Myometrial cell (primary cell): Measurements from ENCODE around the gene AFAP1L1. TPM values are rescaled to one million over a fixed set of nuclear protein-coding genes. Genes with fewer than 3 reads are reported as not detected.

Experiments used
- total RNA-seq: library from RNA; depleted of rRNA; stranded (reverse); fragments of >200 nt; gene quantifications from 2 replicates; pipeline ENCODE4 v1.2.3, GENCODE V29; 2015

Gene AFAP1L1
- total RNA-seq = 5.1 and 11.2 TPM in 2 replicates

DNA sequence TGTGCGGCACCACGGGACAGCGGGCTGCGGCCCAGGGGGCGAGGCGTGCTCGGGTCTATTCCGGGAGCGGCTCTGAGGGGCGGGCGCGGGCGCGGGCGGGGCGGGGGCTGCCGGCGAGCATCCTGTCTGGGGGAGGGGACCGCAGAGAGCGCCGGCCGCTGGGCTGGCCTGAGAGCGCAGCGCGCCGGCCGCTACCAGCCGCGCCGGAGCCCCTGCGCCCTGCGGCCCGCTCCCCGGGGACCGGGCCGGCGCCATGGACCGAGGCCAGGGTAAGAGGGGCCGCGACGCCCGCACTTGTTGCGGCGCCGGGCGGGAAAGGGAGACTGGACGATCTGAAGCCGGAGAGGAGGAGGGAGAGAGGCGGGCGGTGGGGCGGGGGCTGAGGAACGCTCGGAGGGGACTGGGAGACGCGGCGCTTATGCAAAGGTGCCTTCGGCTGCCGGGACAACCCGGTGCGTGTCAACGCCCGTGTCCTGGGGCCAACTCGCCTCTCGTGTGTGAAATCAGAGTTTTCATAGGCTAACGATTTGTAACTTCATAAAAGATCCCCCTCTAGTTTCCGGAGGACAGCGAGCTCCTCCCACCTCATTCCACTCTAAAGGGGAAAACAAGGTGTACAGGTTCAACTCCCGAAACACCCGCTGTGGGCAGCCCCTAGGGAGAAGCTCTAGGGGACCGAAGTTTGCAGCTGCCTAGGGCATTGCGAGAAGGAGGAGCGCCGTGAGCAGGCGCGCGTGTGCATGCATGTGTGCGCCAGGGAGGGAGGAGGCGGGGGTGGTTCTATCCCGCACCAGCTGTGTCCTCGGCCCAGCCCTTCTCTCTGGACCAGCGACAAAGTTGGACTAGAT, at the start of gene AFAP1L1:
Gene AFAP1L1, plus strand, starts transcription at position 144 of the 848 bp plus-strand sequence. Its CDS starts 110 bp downstream, at position 254.

DNA sequence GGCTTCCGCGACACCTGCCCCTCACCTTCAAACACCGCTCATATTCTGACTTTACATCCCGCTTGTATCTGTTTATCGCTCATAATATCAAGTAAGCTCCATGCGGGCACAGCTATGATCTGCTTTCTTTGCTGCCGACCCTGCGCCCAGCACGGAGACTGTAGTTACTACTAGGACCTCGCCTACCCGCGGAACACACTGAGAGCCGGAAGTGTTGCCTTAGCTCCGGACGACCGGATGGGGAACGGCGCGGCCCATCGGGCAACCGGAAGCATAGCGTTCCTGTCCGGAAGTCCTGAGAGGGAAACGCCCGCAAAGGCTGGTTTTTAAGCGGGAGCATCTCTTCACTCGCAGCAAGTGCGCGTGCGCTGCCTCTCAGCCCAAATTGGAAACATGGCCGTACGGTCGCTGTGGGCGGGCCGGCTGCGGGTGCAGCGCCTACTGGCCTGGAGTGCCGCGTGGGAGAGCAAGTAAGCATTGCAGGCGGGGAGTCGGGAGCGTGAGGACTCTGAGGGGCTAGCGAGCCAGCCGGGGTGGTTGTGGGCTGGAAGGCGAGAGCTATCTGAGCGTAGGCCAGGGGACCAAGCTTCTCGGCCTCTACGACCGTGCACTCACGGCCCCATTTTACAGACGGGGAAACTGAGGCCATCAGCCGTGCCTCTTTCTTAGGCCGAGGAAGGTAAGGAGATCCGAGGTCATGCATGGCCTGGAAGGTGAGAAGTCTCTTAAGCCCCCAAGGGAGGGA, 73.7 kb downstream of the AFAP1L1 start, which contains the start of gene GRPEL2:
Gene GRPEL2, plus strand, starts transcription at position 353 of the 745 bp plus-strand sequence. Its CDS starts 41 bp downstream, at position 394.

DNA sequence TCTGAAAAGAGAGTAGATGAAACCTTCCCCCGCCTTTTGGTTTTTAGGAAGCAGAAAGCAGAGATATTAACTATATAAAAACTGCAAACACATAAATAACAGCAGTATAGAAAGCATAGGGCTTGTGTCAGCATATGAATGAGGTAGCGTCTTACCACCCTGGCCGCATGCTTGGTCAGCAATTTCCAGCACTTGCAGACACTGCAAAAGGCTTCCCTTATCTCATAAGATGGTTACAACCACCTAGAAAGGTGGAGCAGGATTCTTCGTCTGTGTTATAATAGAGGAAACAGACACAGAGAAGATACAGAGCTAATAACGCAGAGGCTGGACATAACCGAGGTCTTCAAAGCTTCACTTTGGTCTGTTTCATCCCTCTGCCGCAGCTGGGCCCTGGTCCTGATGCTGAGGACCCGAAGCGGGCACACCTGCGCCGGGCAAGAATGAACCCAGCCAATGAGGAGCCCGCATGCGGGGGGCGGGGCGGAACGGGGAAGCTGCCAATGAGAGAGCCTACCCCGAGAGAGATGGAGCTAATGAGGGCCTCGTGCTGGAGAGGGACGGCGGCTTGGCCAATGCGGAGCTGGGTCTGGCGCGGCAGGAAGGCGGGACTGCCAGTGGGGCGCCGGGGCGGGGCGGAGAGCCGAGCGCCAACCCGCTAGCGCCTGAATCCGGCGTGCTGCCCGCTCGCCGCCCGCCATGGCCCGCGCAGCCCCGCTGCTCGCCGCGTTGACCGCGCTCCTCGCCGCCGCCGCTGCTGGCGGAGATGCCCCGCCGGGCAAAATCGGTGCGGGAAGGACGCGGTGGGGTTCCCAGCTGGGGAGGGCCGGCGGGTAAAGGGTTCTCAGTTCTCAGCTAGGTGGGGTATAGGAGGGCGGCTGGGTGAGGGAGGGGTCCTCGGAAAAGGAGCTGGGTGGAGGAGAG, 86.0 kb downstream of the AFAP1L1 start, which contains the start of gene PCYOX1L:
Gene PCYOX1L, plus strand, starts transcription at position 677 of the 924 bp plus-strand sequence. Its CDS starts 23 bp downstream, at position 700.

DNA sequence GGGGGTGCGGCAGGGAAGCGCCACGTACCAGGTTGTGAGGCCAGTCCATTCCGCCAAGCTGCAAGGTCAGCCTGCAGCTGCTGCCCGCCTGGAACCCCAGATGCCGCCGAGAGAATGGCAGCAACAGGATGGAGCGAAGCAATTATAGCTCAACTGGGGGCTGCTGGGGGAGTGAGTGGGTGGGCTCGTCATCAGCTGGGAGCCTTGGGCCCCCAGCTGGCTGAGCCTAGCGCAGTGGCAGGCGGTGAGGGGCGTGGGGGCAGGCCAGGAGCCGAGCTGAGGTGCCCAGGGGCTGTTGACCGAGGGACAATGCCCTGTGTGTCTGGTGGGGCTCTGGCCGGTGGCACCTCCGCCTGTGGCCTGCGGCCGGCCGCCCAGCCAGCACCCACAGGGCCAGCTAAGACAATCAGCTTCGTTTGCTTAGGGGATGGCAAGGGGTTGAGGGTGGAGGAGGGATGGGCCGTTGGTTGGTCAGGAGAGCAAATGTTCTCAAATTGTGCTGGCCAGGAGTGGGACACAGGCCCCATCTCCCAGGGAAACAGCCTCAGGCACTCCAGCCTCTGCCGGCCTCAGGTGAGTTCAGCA, 107.6 kb downstream of the AFAP1L1 start, which contains the start of gene IL17B:
Gene IL17B, minus strand, starts transcription at position 116 of the 585 bp plus-strand sequence. Its CDS starts 67 bp downstream, at position 49.

Other genes starting within 250 kb of the AFAP1L1 start
- gene SH3TC2, start 208.8 kb upstream of the AFAP1L1 start, total RNA-seq = 1.2 and 1.4 TPM in 2 replicates
- 42.9 and 47.0 TPM in 2 replicates for gene ABLIM3, start 130.4 kb upstream of the AFAP1L1 start, total RNA-seq
- 17.0 and 20.7 TPM in 2 replicates for gene GRPEL2, start 73.6 kb downstream of the AFAP1L1 start, total RNA-seq
- gene PCYOX1L, start 86.2 kb downstream of the AFAP1L1 start, total RNA-seq = 14.7 and 16.8 TPM in 2 replicates
- not detected in 2 replicates for gene IL17B, start 107.4 kb downstream of the AFAP1L1 start, total RNA-seq